CD4-positive, alpha-beta T cell treated with Interleukin-12 subunit alpha and Interleukin-12 subunit beta, for 1 hour (primary cell): ENCODE data around the gene EEFSEC.
A peak's percentile ranks its signal among the peaks of the same experiment; 100 is the strongest.
"Not testable (repeated sequence)": the region's sequence is repeated elsewhere in the genome, so short reads cannot be mapped to it uniquely, and the experiment has no call there.

Experiments used
- DNase-seq: peaks from one replicate; pipeline ENCODE4 v3.0.0-alpha.2; 2020

EEFSEC gene

DNA sequence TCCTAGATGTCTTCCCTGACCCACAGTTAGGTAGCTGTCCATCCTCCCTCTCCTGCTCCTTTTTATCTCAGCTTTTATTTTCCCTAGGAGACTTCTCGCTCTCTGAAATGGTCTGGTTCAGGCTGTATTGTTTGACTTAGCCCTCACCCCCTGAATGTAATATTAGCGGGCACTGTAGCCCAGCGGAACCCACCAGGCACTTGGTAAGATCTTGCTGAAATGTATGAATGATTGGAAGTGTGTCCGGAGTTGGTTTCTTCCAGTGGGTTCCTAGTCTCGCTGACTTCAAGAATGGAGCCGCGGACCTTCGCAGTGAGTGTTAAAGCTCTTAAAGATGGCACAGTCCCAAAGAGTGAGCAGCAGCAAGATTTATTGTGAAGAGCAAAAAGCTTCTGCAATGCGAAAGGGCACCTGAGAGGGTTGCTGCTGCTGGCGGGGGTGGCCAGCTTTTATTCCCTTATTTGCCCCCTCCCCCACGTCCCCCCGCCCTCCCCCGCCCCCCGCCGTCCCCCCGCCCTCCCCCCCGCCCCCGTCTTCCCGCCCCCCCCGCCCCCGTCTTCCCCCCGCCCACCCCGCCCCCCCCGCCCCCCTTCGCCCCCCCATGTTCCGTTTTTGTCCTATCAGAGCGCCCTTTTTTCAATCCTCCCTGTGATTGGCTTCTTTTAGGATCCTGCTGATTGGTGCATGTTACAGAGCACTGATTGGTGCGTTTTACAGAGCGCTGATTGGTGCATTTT, 694 bp upstream of the EEFSEC start:
- peak; percentile 84 for DNase-seq

- not testable (repeated sequence) for DNase-seq
Measured at GRCh38 chr3:128154354-128154753, 1.1 kb downstream of the EEFSEC start.

- DNase-seq: no peak
Measured at GRCh38 chr3:128155616-128156360, 2.5 kb downstream of the EEFSEC start.

GRCh38 chr3:128160661-128161060, 7.4 kb downstream of the EEFSEC start:
- no peak for DNase-seq

DNA sequence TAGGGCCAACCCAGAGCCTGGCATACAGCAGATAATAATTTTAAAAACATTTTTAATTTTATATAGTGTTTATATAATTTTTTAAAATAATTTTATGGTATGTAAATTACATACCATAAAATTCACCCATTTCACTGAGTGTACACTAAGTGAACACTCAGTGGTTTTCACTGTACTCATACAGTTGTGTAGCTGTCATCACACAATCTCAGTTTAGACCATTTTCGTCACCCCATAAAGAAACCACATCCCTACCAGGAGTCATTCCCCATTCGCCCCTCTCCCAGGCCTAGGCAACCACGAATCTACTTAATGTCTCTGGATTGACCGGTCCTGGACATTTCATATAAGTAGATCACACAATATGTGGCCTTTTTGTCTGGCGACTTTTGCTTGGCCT, 10.2 kb downstream of the EEFSEC start:
- DNase-seq: no peak

DNA sequence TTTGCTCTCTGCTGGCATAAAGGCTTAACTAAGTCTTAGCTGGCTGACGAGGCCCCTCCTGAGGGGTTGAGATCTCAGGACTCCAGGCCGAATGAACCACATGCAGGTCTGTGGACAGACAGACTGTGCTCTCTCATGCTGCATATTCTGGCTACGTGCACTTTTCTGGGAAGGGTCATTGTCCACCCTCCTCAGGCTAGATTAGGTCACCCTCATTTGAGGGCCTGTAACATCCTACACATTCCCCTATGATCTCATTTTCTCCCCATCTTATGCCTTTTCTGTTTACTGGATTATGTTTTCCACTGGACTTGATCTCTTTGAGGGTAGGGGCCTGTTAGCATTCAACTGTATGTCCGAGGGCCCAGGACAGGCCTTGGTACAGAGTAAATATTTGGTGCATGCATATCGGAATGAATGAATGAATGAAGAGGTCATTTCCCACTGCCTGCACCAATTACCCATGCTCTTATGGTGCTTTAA, 13.7 kb downstream of the EEFSEC start:
- no peak for DNase-seq

DNA sequence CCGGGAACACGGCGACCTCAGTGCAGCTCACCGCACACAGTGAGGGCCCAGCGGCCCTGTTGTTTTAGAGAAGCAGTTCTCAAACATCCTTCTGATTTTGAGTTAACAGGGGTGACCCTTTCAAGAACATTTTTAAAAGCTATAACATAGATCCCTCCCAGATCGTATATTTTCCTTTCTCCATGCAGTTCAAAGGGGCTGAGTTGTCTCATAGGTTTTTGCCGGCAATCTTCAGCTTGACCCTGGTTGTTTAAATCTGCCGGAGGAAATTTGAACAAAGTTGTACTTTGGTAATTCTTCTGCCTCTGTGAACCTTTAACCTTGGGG, 14.3 kb downstream of the EEFSEC start:
- DNase-seq: no peak

- no peak for DNase-seq
Measured at GRCh38 chr3:128167973-128168674, 14.8 kb downstream of the EEFSEC start.

DNA sequence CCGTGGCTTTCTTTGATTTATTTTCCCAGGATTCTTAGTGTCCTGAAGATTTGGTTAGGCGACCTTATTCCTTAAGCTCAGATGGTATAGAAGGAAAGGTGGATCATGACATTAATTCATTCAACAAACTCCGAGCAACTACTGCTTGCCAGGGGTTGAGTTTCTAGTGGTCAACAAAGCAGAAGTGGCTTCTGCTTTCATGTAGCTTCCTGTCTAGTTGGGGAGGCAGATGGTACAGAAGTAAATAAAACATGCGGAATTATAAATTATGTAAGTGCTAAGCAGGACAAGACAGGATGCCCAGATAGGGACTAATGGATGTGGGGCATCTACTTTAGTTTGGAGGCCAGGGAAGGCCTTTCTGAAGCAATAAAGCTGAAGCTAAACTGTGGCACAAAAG, 15.6 kb downstream of the EEFSEC start:
- DNase-seq: no peak

DNA sequence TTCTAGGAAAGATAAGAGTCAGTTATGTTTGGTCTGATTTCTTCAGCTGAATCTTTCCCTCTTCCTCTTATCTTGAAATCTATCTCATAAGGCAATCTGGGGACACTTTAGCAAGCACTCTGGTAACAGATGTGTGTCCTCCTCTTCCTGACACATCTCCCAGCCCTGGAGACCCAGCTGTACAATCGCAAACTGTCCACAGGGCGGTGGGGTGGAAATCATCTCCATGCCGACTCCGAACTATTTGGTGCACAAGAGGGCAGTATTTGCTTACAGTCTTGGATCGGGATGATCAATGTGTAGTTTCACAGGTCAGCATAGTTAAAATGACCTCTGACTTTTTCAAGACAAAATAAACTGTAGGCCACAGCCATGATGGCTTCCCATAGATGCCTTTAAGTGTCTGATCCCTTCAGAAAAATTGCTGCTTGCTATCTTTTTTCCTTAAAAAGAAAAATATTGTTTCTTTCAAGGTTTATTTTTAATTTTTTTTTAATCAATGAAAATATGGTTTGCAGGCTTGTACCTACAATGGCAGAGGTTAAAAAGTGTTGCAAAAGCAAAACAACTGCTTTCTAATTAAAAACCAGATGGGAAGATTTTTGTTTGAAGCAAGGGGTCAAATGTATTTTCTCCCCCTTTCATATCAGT, 17.7 kb downstream of the EEFSEC start:
- DNase-seq: no peak

GRCh38 chr3:128173200-128173599, 19.9 kb downstream of the EEFSEC start:
- no peak for DNase-seq

GRCh38 chr3:128173849-128174248, 20.6 kb downstream of the EEFSEC start:
- DNase-seq: no peak

DNA sequence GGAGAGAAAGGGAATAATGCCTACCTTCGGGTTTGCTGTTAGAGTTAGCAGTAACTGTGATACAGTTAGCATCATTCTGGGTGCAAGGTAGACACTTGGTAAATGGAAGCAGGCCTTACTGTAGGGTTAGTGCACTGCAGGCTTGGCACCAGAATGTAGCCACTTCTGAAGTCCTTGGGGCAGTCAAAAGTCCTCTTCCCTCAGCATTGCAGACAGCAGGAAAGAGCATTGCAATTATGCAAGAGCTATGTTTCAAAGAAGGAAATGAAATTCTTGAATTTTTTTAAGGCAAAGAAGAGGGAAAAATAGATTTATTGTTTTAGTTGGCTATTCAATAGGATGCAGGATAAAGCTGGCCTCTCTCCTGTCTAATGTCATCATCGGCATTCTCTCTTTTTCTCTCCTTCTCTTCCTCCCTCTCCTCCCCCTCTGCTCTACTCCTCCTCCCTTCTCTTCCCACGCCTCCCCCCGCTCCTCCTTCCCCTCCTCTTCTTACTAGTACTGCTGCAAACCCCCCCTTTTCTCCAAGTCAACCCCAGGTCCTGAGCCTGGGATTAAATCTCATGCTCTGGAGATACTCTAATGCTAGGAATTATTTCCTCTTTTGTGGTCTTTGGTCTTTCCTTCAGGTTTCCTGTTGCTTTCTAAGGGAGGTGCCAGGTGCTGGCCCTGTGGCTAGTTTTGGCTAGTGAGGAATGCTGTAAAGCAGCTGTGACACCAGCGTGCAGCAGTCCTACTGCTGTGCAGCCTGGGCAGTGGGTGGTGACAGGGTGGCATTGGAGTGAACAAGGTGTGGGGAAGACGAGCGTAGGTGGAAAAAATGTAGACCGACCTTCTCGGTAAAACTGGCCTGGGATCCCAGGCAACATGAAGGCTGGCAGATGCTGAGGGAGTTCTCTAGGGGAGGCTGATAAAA, 21.7 kb downstream of the EEFSEC start:
- DNase-seq: no peak

DNA sequence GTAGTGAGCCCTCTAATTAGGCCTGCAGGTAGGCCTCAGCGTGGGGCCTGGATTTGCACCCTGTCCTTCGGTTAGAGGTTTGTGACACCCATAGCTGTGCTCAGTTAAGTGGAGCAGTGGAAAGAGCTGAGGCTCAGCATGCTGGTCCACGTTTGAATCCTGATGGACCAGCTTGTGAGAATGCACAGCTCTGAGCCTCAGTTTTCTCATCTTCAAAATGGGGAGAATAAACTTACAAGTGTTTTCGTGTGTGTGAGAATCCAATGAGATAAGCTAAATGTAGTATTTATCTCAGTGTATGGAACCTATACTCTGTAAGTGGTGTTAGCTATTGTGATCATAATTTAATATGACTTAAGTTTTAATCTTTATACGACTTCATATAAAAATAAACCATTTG, 22.5 kb downstream of the EEFSEC start:
- DNase-seq: no peak

- DNase-seq: no peak
Measured at GRCh38 chr3:128176276-128176833, 23.1 kb downstream of the EEFSEC start.

DNA sequence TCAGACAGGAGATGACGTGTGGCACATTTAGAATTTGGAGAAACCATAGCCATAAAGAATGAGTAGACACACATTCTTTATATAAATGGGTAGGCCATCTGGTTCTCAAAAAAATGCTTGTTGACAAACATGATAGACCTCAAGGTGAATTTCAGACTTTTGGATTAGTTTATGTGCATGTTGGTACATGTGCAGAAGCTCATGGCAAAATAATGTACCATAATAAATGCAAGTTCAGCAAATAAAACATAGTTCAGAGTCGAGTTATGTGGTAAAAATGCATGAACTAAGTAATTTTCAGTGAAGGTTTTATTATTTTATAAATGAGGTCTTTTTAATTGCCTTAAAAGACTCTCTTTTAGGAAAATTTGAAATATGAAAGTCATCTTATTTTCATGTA, 24.6 kb downstream of the EEFSEC start:
- no peak for DNase-seq

DNA sequence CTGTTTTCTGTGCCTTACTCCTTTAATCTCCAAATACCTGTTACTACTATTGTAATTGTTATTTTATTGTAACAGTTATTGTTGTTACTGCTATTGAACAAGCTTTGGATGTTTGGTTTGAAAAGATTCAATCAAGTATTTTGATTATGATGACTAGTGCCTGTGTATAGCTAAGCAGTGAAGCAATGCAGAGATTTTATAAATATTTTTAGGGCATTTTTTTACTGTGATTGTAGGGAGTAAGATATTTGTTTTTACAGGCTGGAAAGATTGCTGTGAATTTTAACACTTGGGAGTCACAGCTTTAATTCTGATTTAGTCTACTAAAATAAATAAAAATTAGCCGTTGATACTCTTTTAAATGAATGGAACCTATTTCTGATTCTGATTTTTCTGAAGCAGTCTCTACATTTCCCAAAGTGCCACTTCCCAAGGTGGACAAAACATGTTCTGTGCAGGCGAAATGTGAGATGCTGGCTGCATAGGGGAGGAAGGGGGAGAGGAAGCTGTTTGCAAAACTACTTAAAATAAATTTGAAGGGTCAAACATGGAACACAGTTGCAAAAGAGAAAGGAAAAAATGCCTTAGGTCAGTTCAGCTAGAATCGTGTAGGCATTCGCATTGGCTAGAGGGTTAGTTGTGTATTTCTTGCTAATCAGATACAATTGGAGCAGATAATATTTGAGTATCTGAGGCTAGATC, 25.7 kb downstream of the EEFSEC start:
- DNase-seq: no peak

DNA sequence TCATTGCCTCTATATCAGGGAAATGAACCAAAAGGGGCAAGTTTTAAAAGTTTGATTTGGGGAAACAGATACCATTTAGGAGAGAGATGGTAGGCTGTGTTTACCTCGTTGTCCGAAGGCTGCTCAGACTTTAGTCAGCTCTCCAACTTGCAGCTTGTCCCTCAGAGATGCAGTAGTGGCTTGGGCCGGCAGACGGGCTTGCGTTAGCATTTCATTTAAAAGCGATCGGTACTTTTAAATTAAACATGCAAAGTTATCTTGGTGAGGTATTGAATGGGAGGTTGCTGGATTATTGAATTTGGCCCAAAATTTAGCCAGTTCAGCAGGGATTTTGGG, 26.2 kb downstream of the EEFSEC start:
- no peak for DNase-seq

DNA sequence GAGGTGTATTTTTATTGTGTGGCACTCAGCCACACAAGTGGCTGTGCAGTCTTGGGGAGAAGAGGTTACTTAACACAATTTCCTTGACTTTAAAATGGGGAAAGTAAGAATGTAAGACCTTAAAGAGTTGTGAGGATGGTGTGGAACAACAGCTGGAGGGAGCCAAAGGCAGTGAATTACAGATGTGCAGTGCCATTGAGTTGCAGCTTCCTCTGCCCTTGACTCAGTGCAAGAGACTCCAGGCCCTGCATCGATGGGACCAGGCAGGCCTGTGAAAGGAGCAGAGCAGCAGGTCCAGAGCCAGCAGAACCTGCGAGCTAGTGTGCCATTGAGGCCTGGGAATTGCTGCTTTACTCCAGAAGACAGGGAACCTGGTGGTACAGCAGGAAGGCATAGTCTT, 27.2 kb downstream of the EEFSEC start:
- DNase-seq: no peak

DNA sequence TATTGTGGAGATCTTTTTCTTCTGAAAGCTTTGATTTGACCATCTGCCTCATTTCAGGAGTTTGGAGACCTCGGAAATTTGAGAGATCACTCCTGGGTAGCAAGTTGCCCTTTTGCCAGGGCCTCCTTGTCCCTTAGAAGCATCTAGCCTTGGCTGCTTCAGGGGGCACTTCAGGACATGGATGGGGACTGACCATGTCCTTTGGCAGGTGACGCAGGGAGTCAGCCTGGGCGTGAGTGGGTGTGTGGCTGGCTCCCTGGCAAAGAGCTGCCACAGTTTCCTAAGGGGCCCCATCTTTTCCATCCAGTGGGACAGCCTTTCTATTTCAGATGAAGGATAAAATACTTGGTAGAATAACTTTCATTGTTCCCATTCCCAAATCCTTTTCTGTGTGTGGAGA, 27.6 kb downstream of the EEFSEC start:
- DNase-seq: no peak

DNA sequence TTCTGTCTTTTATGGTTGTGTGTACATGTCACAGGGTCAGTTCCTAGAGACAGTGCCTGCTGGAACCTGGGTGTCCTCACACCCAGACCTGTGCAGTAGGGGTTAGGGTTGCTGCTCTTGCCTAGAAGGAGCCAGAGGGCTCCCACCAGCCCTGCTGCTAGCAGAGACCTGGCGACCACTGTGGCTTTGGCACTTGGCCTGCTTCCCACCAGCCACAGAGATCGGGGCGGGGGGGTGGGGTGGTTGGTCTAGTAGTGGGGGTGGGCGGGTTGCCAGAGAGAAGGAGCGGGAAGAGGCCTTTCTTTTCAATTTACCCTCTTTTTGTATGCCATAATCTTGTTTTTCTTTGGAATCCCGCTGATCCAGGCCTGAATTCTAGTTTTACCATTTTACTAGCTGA, 29.4 kb downstream of the EEFSEC start:
- DNase-seq: no peak
